NCI-H446 treated with DMSO at 0.1 percent for 48 hours (cell line): ENCODE data around the gene PPM1L.

ENCODE experiments used
- DNase-seq: peaks from one replicate; lab custom pipeline; 2025; lab: John Stamatoyannopoulos, UW

PPM1L gene

GRCh38 chr3:160856450-160856849 is 100.4 kb downstream of the PPM1L start:
- no peak for DNase-seq

DNA sequence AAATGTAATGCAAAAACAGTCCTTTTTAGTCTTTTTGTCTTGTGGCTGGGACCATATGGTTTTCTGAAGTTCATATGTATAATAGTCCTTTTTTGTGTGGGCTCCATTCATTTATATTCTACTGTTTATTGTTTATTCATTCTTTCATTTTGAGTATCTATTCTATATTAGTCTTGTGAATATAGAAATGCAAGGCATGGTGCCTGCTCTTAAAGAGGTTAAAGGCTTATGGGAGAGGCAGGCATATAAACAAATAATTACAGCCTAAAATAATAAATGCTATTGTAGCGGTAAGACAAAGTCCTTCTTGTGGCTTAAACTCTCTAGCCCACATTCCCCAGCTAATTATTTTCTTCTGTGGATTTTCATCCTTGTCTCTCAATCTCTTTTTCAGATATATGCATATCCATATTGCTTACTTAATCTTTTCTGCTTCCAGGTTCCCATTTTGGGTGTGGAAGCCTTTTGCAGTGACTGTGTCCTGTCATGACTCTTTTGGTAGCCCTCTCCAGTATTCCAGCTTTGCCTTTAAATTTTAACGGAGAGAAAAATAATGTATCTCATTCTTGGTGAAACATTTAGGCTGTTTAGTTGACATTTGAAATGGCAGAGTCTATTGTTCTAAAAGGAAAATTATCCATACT is 101.6 kb downstream of the PPM1L start:
- no peak for DNase-seq

DNA sequence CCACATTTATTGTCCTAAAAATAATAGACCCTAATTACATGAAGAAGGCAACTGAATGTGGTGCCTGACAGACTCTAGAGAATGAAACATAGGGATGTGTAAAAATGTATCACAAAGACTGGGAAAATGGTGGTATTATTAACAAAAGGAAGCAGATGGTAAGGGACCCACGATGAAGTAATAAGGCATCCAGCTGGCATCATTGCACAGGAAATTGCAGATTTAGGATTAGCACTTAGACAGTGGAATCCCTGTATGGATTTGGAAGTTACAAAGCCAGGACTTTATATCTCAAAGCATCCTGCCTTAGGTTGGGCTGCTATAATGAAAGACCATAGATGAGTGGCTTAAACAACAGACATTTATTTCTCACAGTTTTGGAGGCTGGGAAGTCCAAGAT is 104.3 kb downstream of the PPM1L start:
- peak; percentile 37 for DNase-seq

DNA sequence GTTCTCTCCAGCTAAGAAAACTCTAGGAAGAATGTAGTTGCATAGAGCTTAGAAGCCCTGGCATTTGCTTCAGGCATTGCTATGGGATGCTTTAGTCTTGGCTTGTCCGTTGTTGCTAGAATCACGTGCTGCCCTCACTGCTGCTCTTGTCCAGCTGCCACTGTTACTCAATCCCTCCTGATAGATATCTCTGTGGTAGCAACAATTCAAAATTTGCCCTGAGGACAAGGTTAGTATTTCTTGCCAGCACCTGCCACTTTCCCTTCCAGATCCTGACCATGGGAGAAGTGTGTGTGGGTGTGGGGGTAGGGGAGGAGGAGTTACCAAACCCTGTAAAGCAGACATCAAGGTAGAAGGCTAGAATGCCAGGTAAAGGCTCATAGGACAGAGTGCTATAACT is 113.8 kb downstream of the PPM1L start:
- no peak for DNase-seq

DNA sequence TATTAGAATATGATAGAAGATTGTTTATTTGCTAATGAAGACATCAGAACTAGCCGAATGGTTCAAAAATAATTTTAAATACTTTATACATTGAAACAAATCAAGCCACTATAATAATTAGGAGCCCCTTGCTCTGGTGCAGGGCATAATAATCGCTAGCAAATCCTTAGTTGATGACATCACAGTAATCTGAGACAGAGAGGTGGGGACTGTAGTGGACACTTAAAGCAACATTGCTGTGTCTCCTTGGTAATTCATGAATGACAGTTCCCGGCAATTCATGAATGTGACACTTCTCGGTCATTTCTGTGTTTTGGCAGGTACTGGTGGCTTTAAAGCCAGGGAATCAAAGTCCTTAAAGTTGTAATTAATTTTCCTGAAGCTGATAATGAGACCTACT is 114.3 kb downstream of the PPM1L start:
- no peak for DNase-seq

DNA sequence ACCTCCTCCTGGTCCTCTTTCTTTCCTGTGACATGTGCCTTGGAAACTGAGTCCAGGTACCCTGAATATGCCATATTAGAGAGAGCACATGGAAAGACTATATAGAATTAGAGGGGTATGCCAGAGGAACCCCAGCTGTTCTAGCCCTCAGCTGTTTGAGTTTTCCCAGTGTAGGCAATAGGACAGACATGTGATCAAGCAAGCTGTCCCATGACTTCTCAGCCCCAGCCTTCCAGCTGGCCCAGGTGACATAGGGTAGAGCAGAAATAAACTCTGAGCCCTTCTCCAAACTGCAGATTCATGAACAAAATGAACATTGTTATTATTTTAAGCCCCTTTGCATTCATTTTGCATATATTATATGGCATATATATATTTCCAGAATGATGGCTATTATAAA is 118.7 kb downstream of the PPM1L start:
- DNase-seq: no peak

DNA sequence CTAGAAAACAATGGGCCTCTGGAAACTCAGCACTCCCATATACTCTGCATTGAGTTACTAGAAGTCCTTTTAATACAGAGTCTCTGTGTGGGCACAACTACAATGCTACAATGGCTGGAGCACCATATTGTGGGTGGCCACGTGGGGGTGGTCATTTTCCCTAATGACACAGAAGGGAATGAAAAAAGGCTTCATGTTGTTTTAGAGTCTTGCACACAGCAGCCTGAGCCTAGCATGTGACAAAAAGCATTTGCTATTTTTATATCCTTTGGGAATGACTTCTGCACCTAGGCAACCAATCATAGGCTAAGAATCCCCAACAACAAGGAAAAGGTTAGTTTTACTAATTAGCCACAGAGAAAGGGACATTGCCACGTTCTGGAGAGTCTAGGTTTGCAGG is 120.6 kb downstream of the PPM1L start:
- no peak for DNase-seq

DNA sequence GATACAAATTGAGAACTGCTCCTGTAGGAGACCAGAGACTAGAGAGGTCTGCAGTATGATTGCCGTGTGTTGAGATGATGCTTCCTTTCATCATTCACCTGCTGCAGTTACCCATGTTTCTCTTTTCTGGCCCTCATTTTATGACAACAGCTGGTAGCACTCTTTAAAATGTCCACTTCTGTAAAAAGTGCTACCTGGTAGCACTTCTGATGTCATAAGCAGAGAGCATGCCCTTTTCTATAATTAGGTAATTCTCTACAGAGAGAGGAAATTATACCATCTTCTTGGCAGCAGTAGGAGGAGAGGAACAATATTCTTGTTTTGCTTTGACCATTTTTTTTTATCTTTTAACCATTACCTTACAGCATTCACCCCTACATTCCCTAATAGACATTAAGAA is 123.8 kb downstream of the PPM1L start:
- DNase-seq: no peak

- DNase-seq: no peak
These were observed 127.3 kb downstream of the PPM1L start for GRCh38 chr3:160883373-160883772.

- DNase-seq: peak; percentile 48
These were observed 129.8 kb downstream of the PPM1L start for GRCh38 chr3:160885791-160886286.

GRCh38 chr3:160886421-160886820 is 130.4 kb downstream of the PPM1L start:
- no peak for DNase-seq

DNA sequence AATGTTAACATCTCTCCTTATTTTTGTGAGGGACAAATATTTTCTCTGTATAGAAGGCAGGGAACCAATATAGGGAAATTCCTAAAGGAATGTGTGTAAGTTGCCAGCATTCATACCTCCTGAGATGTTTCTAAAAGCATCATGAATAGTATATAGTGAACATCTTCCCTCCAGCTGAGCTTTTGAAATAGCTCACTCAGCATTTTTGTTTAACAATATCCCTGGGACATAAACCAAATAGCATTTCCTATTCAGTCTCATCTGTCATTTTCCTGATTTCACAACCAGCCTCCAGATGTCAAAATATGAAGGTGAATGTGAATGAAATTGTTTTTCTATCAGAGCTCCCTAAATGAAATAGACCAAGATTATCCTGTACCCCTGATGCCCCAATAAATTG is 137.2 kb downstream of the PPM1L start:
- DNase-seq: no peak

- no peak for DNase-seq
These were observed 148.7 kb downstream of the PPM1L start for GRCh38 chr3:160904691-160905090.

DNA sequence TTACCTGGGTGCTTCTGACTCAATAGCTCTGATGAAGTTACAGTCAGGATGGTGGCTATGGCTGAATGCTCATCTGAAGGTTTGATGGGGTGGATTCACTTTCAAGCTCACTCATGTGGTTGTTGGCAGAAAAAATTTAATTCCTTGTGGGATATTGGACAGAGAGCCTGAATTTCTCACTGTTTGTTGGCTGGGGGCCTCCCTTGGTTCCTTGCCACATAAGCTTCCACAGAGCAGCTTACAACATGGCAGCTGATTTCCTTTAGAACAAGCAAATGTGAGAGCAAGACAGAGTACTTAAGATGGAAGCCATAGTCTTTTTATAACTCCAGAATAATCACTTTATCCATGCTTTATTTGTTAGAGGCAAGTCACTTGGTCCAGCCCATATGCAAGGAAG is 150.6 kb downstream of the PPM1L start:
- no peak for DNase-seq

GRCh38 chr3:160909917-160910316 is 153.9 kb downstream of the PPM1L start:
- no peak for DNase-seq

GRCh38 chr3:160911411-160911810 is 155.4 kb downstream of the PPM1L start:
- no peak for DNase-seq

GRCh38 chr3:160916472-160916871 is 160.4 kb downstream of the PPM1L start:
- DNase-seq: no peak

DNA sequence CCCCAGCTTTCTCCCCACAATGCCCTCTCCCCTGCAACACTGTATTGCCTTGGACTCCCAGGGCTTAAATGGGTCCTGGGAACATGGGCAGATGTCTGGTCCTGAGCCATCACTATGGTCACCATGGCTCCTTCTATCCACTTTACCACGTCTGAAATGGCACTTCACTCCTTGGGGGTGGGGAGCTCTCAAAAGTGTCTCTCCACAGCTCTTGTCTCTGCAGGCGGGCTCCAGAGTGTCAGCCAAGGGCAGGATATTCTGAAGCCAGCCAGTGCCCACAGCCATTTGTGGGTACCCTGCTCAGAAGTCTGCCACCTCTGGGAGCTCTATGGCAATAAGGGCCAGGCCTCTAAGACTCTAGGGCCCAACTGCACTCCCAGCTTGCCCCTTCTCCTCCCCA is 163.9 kb downstream of the PPM1L start:
- no peak for DNase-seq

- no peak for DNase-seq
These were observed 165.1 kb downstream of the PPM1L start for GRCh38 chr3:160921020-160921635.

DNA sequence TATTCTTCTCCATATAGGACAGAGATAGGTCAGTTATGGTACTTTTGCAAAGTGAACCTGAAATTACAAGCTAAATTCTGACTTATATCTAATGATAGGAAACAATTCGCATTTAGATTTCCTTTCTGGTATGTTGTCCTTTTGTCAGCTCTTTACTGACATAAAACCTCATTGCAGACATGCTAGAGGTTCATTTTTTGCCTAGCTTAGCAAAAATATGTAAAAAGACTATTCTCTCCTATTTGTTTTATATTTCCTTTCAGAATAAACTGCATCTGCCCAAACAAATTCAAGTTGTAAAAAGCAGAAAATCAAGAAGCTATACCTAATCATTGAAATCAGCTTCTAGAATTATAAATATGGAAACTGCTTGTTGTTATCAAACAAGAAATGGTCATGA is 168.7 kb downstream of the PPM1L start:
- DNase-seq: no peak

DNA sequence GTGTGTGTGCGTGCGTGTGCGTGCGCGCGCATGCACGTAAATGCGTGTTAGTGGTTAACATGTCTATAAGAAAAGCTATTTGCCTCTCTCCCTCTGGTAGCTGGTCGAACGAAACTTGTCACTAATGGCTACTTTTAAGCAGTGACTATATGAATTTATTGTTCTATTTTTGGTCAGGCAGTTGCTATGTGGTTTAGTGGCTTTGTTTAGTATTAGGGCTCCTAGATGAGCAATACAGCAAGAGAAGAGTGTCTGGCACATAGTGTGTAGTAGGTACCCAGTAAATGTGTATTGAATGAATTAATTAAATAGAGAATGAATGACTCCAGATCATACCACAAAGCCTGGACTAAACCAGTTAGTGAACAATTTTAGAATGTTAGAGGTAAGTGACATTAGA is 171.6 kb downstream of the PPM1L start:
- no peak for DNase-seq

- peak; percentile 30 for DNase-seq
These were observed 172.2 kb downstream of the PPM1L start for GRCh38 chr3:160928183-160928726.

DNA sequence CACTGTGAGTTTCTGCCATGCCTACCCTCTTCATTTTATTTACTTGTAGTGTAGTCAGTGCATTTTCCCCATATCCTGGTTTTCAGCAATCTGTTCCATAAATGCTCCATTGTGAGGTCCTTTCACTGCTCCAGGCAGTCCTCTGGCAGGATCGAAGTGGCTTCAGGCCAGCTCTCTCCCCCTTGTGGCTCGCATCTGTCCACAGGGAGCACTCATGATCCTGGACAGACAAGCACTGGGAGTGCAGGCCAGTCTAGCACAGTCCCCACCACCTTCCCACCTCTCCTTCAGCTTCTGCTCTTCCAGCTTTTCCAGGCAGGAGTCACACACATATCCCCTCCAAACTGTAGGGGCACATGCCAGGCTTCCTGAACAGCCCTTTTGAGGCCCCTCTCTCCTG is 173.6 kb downstream of the PPM1L start:
- DNase-seq: peak; percentile 25

- no peak for DNase-seq
These were observed 175.4 kb downstream of the PPM1L start for GRCh38 chr3:160931474-160931873.
